PC-3 (cell line): ENCODE data around the gene LHFPL2. TPM values are rescaled to one million over a fixed set of nuclear protein-coding genes. Genes with fewer than 3 reads are reported as not detected.

Experiments
- ATAC-seq: fragments of 200-7000 bp; cut with Tn5 transposase; 2 replicates; pipeline ENCODE4 v1.9.1; 2020; ENCODE audit warnings: mild to moderate bottlenecking, moderate library complexity
- BruUV-seq: library from RNA; stranded (reverse); fragments of 400-500 nt; replicated peaks from 2 replicates; lab custom pipeline; 2021; lab: Mats Ljungman, UMichigan
- CTCF ChIA-PET: fragments of 300-600 bp; sonication (Branson Sonifier 250); formaldehyde crosslinking; loops from one replicate; lab custom pipeline; 2022; ENCODE audit warnings: antibody characterized with exemption; lab: Charles Lee
- POLR2A ChIA-PET: fragments of 300-600 bp; sonication (Branson Sonifier 250); formaldehyde crosslinking; loops from one replicate; lab custom pipeline; 2022; ENCODE audit warnings: antibody characterized with exemption; ENCODE audit not compliant: unreplicated experiment; lab: Charles Lee
- DNase-seq: peaks from one replicate; pipeline ENCODE4 v3.0.0-alpha.2; 2015
- H2AFZ ChIP-seq: fragments of 300-600 bp; sonication (generic); 2 replicates; pipeline ENCODE4 v1.6.0; 2016; ENCODE audit warnings: antibody characterized with exemption, low read length
- H3F3A ChIP-seq: fragments of 300-600 bp; sonication (generic); one replicate; pipeline ENCODE4 v1.6.0; 2017; ENCODE audit warnings: antibody characterized with exemption, low read length, control low read depth, mild to moderate bottlenecking; ENCODE audit not compliant: unreplicated experiment
- H3K27ac ChIP-seq: fragments of 300-600 bp; sonication (generic); 2 replicates; pipeline ENCODE4 v1.5.1; 2016; ENCODE audit warnings: mild to moderate bottlenecking, low read length
- H3K27me3 ChIP-seq: fragments of 300-600 bp; sonication (generic); 2 replicates; pipeline ENCODE4 v1.6.1; 2016; ENCODE audit warnings: low read length, mixed read lengths
- H3K36me3 ChIP-seq: fragments of 300-600 bp; sonication (generic); 2 replicates; pipeline ENCODE4 v1.6.1; 2016; ENCODE audit warnings: low read depth, mixed run types, low read length, mixed read lengths
- H3K4me1 ChIP-seq: fragments of 300-600 bp; sonication (generic); 2 replicates; pipeline ENCODE4 v1.5.1; 2016; ENCODE audit warnings: low read length; ENCODE audit not compliant: insufficient read depth
- H3K4me2 ChIP-seq: fragments of 300-600 bp; sonication (generic); 2 replicates; pipeline ENCODE4 v1.6.0; 2016; ENCODE audit warnings: low read length
- H3K4me3 ChIP-seq: fragments of 300-600 bp; sonication (generic); 2 replicates; pipeline ENCODE4 v1.5.1; 2016; ENCODE audit warnings: mild to moderate bottlenecking, low read length, mixed read lengths
- H3K79me2 ChIP-seq: fragments of 300-600 bp; sonication (generic); 2 replicates; pipeline ENCODE4 v1.6.1; 2017; ENCODE audit warnings: low read length, mixed read lengths
- H3K9ac ChIP-seq: fragments of 300-600 bp; sonication (generic); 2 replicates; pipeline ENCODE4 v1.6.0; 2016; ENCODE audit warnings: mild to moderate bottlenecking, low read length
- H3K9me2 ChIP-seq: fragments of 300-600 bp; sonication (generic); replicated peaks from 2 replicates; pipeline ENCODE4 v1.6.1; 2016; ENCODE audit warnings: mixed run types, low read length, mixed read lengths
- H3K9me3 ChIP-seq: fragments of 300-600 bp; sonication (generic); 2 replicates; pipeline ENCODE4 v1.6.1; 2016; ENCODE audit warnings: low read length, mixed read lengths
- H4K20me1 ChIP-seq: fragments of 300-600 bp; sonication (generic); 2 replicates; pipeline ENCODE4 v1.6.1; 2016; ENCODE audit warnings: low read length, mixed read lengths
- EZH2 ChIP-seq: fragments of 300-600 bp; sonication (generic); IDR thresholded peaks from one replicate; pipeline ENCODE4 v1.6.1; 2017; ENCODE audit warnings: antibody characterized with exemption, mild to moderate bottlenecking, low read length; ENCODE audit not compliant: unreplicated experiment
- EZH2phosphoT487 ChIP-seq: fragments of 300-600 bp; sonication (generic); IDR thresholded peaks from 2 replicates; pipeline ENCODE4 v1.6.1; 2018; ENCODE audit warnings: mild to moderate bottlenecking, antibody characterized with exemption, low read length, borderline replicate concordance
- intact Hi-C: fragments of 100-400 bp; cut with micrococcal nuclease; formaldehyde crosslinking; loops from 2 replicates; pipeline ENCODE4 v1.9.0; 2023
- total RNA-seq: library from RNA; depleted of rRNA; stranded (reverse); fragments of >200 nt; gene quantifications from 2 replicates; pipeline ENCODE4 v1.2.3, GENCODE V29; 2014
- TF ChIP-seq, protein P1 (sequence below): fragments of 300-600 bp; sonication (generic); conservative IDR thresholded peaks from 2 replicates; pipeline ENCODE4 v1.5.1; 2017; ENCODE audit warnings: antibody characterized with exemption, low read depth, mild to moderate bottlenecking, low read length

Gene LHFPL2
- total RNA-seq, 1 experiment from 2014 or later: 21.7 TPM

DNA sequence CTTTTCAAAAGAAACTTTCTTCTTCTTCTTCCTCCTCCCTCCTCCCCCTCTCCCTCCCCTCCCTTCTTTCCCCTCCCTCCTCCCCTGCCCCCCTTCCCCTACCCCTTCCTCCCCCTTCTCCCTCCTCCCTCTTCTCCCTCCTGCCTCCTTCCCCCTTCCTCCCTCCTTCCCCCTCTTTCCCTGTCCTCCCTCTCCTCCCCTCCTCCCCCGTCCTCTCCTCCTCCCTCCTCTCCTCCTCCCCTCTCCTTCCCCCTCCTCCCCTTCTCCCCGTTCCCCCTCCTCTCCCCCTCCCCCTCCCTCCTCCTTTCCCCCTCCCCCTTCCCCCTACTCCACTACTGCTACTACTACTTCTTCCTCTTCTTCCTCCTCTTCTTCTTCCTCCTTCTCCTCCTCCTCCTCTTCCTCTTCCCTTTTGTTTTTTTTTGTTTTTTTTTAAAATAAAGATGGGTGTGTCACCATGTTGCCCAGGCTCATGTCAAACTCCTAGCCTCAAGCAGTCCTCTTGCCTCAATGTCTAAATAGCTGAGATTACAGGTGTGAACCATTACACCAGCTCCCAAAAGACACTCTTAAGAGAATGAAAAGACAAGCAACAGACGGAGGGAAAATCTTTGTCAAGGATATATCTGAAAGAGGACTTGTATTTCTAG lies 200.7 kb downstream of the LHFPL2 start:
- BruUV-seq: no TSS peak
- no peak overlapping the region for H3K9ac ChIP-seq
- H3K27ac ChIP-seq: no peak overlapping the region
- no peaks in the 10 kb centered on the region for H3K27me3 ChIP-seq
- no peaks in the 10 kb centered on the region for H3K4me1 ChIP-seq
- no peak overlapping the region for H2AFZ ChIP-seq
- ATAC-seq (no peak), DNase-seq (no peak)
- TF ChIP-seq EZH2phosphoT487 (no peak), EZH2 (no peak)
- TF ChIP-seq, protein P1, sequence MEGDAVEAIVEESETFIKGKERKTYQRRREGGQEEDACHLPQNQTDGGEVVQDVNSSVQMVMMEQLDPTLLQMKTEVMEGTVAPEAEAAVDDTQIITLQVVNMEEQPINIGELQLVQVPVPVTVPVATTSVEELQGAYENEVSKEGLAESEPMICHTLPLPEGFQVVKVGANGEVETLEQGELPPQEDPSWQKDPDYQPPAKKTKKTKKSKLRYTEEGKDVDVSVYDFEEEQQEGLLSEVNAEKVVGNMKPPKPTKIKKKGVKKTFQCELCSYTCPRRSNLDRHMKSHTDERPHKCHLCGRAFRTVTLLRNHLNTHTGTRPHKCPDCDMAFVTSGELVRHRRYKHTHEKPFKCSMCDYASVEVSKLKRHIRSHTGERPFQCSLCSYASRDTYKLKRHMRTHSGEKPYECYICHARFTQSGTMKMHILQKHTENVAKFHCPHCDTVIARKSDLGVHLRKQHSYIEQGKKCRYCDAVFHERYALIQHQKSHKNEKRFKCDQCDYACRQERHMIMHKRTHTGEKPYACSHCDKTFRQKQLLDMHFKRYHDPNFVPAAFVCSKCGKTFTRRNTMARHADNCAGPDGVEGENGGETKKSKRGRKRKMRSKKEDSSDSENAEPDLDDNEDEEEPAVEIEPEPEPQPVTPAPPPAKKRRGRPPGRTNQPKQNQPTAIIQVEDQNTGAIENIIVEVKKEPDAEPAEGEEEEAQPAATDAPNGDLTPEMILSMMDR: no peak
- ChIA-PET POLR2A (interaction anchor here (0.6 kb wide), 1 partner anchor 23 kb away, joined by 3 read pairs; no protein-coding TSS in a partner anchor), CTCF (no interaction called here)
- H3K9me2 ChIP-seq: no peaks in the 10 kb centered on the region
- intact Hi-C loops: no loop called here
- no peaks in the 10 kb centered on the region for H3K9me3 ChIP-seq
- H3K79me2 ChIP-seq: no peaks in the 10 kb centered on the region
- no peak overlapping the region for H3K4me2 ChIP-seq
- H4K20me1 ChIP-seq: no peaks in the 10 kb centered on the region
- H3K4me3 ChIP-seq: no peak overlapping the region
- H3K36me3 ChIP-seq: no peaks in the 10 kb centered on the region
- H3F3A ChIP-seq: no peaks in the 10 kb centered on the region
